ENCODE measurements around the gene DNMT3A. TPM values are rescaled to one million over a fixed set of nuclear protein-coding genes. Genes with fewer than 3 reads are reported as not detected.

The DNMT3A gene
- total and polyA plus RNA-seq, 2 donors (not counting 3 experiments of a cell fraction or from before 2014, with no cell fraction given) = 23.3 to 71.7 TPM

GRCh38 chr2:25275575-25275965 lies 66.2 kb downstream of the DNMT3A start:
- H3K9me1 ChIP-seq (replicated peaks; ENCODE audit: control insufficient read depth, extremely low read depth, insufficient read depth, low read length) = no peaks in the 10 kb centered on the region
- FAIRE-seq = no peak
- no peak overlapping the region for H3K4me3 ChIP-seq (replicated peaks in 1 of 3; ENCODE audit: insufficient read depth in 1 of 3, low read depth in 1 of 3, low read length in 3 of 3)
- ChIA-PET CTCF (interaction anchor here (1.0 to 6.2 kb wide), 6 partner anchors 17 to 389 kb away, joined by 3 to 59 read pairs (median 10); no protein-coding TSS in a partner anchor), POLR2A (no interaction called here)
- no peaks in the 10 kb centered on the region for H3K36me3 ChIP-seq (ENCODE audit: control insufficient read depth in 2 of 2, extremely low read depth in 1 of 2, insufficient read depth in 2 of 2, low read length in 2 of 2)
- TF ChIP-seq FOS (IDR thresholded peaks at IDR 0.05; ENCODE audit: borderline replicate concordance, insufficient read depth, low read length) (no peak), GATA2 (IDR thresholded peaks at IDR 0.05; ENCODE audit: insufficient read depth, insufficient read length, low read depth, low read length) (no peak), JUN (IDR thresholded peaks at IDR 0.05; ENCODE audit: borderline replicate concordance, insufficient read depth, insufficient read length, low read depth) (no peak), MAX (IDR thresholded peaks at IDR 0.05; ENCODE audit: insufficient read depth, insufficient read length) (no peak), MYC (IDR thresholded peaks at IDR 0.05; ENCODE audit: low read depth, low read length) (no peak), POLR2A (IDR thresholded peaks at IDR 0.05; ENCODE audit: low read depth, low read length) (no peak), POLR2AphosphoS5 (IDR thresholded peaks at IDR 0.05; ENCODE audit: insufficient read depth, low read depth, low read length) (no peak), CTCF (IDR thresholded peaks at IDR 0.05; ENCODE audit: extremely low read depth in 1 of 2, insufficient read depth in 1 of 2, low read depth in 1 of 2, low read length in 2 of 2) (no peak), EZH2 (IDR thresholded peaks at IDR 0.05; ENCODE audit: borderline replicate concordance, low read depth, low read length, severe bottlenecking) (no peak)
- no peak overlapping the region for H3K4me2 ChIP-seq (ENCODE audit: insufficient read depth, low read length)
- peaks cover 15% of the 10 kb centered on the region for H3K4me1 ChIP-seq (ENCODE audit: control insufficient read depth, extremely low read depth, insufficient read depth, low read length)
- H3K27me3 ChIP-seq (ENCODE audit: control insufficient read depth in 2 of 2, insufficient read depth in 2 of 2, low read length in 2 of 2) = no peaks in the 10 kb centered on the region
- H3K9me3 ChIP-seq (replicated peaks; ENCODE audit: control insufficient read depth, insufficient read depth, low read length) = no peaks in the 10 kb centered on the region
- no peak overlapping the region for H2AFZ ChIP-seq (ENCODE audit: low read depth, low read length)
- intact Hi-C loops (cut with micrococcal nuclease) (loop anchor here (10.0 kb wide), 1 partner anchor 289 kb away; no protein-coding TSS in a partner anchor), dilution Hi-C loops (cut with MboI; ENCODE audit: extremely low pct_ligation_motif_present, low sequenced_read_pairs) (no loop called here)
- H3K9ac ChIP-seq (replicated peaks; ENCODE audit: extremely low read depth, insufficient read depth, low read length) = no peak overlapping the region
- H3K79me2 ChIP-seq (ENCODE audit: control insufficient read depth, insufficient read depth, low read length) = no peaks in the 10 kb centered on the region
- H3K27ac ChIP-seq (ENCODE audit: insufficient read depth, low read depth, low read length) = no peak overlapping the region
- no peak for DNase-seq (ENCODE audit: low read depth, low spot score)
- BruUV-seq (replicated peaks) = no TSS peak
- no peaks in the 10 kb centered on the region for H4K20me1 ChIP-seq (replicated peaks; ENCODE audit: control insufficient read depth, extremely low read depth, insufficient read depth, low read length)
